GM18505 (cell line): ENCODE data around the gene ARHGAP30.
A peak's percentile ranks its signal among the peaks of the same experiment; 100 is the strongest.

Experiments used
- ATAC-seq: cut with Tn5 transposase; IDR thresholded peaks from one replicate; pipeline ENCODE4 v1.9.1; 2021; ENCODE audit not compliant: unreplicated experiment
- POLR2A ChIP-seq: IDR thresholded peaks from 4 replicates; pipeline ENCODE4 v1.6.1; 2011; ENCODE audit warnings: borderline replicate concordance; ENCODE audit not compliant: insufficient read depth, insufficient read length; ENCODE audit errors: extremely low read depth

ARHGAP30 gene

GRCh38 chr1:161096530-161096929, 26.8 kb upstream of the ARHGAP30 start:
- ATAC-seq, result no peak
- no peak for TF ChIP-seq POLR2A

DNA sequence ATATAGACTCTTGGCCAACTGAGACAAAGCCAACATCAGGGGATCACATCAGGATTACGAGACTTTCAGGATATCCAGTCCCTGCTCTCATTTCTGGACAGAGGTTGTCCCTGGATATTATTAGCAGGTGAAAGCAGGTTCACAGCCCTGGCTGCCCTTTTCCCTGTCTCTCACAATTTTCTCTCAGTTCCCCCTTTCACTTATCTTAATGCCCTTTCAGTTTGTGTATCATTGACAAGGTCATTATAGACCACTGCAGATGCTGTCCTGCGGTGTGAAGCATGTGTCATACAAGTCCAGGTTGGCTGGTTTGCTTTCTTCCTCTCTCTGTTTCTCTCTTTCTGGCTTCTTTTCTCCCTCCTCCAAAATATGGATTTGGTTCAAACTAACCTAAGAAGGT, 26.3 kb upstream of the ARHGAP30 start:
- ATAC-seq, result peak; percentile 37
- TF ChIP-seq POLR2A, result no peak

GRCh38 chr1:161095230-161095629, 25.5 kb upstream of the ARHGAP30 start:
- TF ChIP-seq POLR2A, result no peak
- no peak for ATAC-seq

DNA sequence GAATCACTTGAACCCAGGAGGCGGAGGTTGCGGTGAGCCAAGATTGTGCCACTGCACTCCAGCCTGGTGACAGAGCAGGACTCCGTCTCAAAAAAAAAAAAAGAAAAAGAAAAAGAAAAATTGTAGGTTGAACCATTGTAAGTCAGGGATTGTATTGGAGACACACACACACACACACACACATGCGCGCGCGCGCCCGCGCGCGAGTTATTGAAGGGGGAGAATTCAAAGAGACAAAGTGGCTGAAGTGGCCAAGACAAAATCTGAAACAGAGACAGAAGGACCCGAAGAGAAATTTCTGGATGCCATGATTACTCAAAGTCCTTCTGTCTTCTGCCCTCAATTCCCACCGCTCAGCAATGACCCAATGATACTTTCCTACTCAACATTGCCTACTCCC, 24.8 kb upstream of the ARHGAP30 start:
- ATAC-seq, result no peak
- no peak for TF ChIP-seq POLR2A

DNA sequence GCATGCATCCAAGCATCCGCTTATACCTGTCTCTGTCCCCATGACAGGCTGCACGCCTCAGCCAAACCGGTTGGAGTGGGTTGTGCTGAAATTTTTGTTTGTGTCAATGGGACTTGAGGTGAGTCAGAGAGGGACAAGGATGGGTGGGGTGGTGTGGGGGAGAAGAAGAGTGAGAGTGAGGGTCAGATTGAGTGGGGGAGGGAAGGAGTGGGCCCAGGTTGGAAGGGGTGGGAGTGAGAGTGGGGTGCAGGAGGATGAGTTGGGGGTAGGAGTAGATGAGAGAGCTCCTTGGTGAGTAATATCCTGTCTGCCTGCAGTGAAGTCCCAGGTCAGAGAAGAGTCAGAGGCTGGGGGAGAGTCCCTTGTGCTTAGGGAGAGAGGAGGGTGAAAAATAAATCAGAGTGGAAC, 22.9 kb upstream of the ARHGAP30 start:
- no peak for TF ChIP-seq POLR2A
- ATAC-seq, result no peak

GRCh38 chr1:161091796-161092507, 22.3 kb upstream of the ARHGAP30 start:
- no peak for ATAC-seq
- TF ChIP-seq POLR2A, result no peak

- no peak for ATAC-seq
- TF ChIP-seq POLR2A, result no peak
Measured at GRCh38 chr1:161091093-161091492, 21.4 kb upstream of the ARHGAP30 start.

GRCh38 chr1:161090617-161091016, 20.9 kb upstream of the ARHGAP30 start:
- no peak for TF ChIP-seq POLR2A
- ATAC-seq, result no peak

DNA sequence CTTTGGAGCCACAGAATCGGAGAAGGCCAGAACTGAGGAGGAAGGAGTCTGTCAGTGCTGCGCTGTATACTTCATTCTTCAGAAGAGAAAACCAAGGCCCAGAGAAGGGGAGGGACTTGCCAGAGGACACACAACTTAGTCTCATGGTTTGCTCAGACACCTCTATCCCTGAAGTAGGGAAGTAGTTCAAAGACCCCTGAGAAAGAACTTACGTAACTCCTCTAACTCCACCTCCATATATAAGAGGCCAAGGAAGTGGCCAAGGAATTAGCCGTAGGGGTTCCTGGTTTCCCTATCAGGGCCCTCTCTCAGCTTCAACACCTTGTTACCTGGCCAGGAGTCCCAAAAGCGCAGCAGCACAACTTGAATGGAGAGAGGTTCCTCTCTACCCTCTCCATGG, 20.2 kb upstream of the ARHGAP30 start:
- ATAC-seq, result no peak

DNA sequence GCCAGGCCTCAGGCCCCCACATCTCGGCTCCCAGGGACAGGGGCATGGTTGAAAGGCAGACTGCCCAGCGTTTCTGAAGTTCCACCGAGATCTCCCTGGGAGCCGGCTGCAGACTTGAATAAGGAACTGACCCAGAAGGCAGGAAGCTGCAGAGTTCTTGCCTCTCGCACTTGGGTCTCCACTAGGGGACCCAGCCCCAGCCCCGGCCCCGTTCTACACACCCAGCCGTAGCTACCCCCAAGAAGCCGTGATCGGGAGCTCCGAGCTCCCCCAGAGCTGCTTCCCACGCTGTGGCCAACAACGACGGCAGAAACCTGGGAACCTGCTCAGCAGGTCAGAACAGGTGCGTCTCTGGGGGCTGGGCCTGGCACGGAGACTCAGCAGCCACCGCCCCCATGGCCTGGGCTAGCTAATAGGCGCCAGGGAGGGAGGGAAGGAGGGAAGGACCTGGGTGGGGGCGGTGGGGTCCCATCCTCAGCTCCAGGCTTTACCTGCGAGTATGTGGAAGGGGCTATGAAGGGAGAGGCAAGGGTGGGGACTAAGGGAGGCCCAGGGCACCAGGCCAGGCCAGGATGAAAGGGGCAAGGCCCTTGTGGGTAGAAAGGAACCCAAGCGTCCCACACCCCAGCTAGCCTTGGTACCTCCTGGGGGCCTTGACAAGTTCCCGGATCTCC, 19.7 kb upstream of the ARHGAP30 start, which contains the start of gene NECTIN4:
TSS of gene NECTIN4 (minus strand) at position 308 of the 674 bp plus-strand sequence. CDS start at position 46, 262 bp downstream.
- ATAC-seq, result no peak
- TF ChIP-seq POLR2A, result no peak

More for the DNA sequence above, 20.2 kb upstream of the ARHGAP30 start:
- no peak for TF ChIP-seq POLR2A

- no peak for ATAC-seq
- no peak for TF ChIP-seq POLR2A
Measured at GRCh38 chr1:161088587-161089110, 19.0 kb upstream of the ARHGAP30 start.

GRCh38 chr1:161086457-161086856, 16.8 kb upstream of the ARHGAP30 start:
- ATAC-seq, result no peak

DNA sequence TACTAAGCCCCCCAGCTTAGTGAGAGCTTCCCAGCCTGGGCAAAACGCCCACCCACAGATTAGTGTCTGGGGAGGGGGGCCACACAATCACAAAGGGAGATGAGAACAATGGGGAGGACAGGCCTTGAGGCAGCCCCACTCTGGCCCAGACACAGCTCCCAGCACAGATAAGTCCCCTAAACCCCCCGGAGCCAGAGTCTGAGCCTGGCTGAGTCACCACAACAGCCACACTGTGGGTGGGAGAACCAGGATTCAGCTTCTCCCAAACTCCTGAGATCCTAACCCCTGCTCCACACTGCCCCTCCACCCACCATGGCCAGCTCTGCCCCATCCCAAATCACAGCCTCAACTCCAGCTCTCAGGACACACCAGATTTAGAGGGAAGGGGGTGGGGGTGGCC, 15.5 kb upstream of the ARHGAP30 start:
- no peak for TF ChIP-seq POLR2A
- ATAC-seq, result no peak

More at GRCh38 chr1:161086457-161086856, 16.8 kb upstream of the ARHGAP30 start:
- no peak for TF ChIP-seq POLR2A

DNA sequence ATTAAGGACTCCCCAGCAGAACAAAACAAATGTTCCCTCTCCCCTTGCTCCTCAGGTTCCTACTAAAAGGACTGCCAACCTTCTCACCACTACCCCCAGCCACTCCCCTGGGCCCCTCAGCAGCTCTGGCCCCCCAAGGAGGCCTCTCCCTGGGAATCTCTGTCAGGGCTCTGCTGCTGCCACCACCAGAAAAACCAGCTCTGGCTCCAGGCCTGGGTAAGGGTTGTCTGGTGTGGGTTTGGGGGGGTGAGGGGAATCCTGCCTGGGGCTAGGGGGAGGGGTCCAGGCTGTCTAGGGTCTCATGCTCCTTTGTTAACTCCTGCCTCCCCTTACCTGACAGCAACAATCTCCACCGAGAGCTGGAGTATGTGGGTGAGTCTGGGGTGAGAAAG, 14.9 kb upstream of the ARHGAP30 start:
- no peak for TF ChIP-seq POLR2A
- no peak for ATAC-seq
